ENCODE results near the gene EML6. TPM values are rescaled to one million over a fixed set of nuclear protein-coding genes. Genes with fewer than 3 reads are reported as not detected.

Gene EML6
- total and polyA plus RNA-seq, 2 of the 13 experiments (the other 11 are each of a cell fraction or from before 2014, with no cell fraction given), result 17.2 to 32.4 TPM

DNA sequence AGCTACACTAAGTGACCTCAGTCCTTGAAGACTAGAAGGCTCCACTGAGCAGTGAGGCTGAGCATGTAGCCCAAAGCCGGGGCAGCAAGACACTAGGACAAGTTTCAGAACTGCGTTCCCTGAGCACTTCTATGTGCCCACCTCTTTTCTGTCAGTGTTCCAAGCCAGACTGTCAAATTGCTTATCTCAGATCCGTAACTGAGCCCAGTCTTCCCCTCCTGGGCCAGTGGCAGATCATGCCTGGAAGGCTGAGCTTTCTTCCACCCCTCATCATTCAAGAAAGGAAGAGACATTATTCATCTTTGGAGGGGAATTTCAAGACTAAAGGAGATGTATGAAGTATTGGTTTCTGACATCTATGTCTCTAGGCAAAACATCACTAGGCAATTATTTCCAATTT, 49.8 kb downstream of the EML6 start (continued):
- TF ChIP-seq, protein P1, sequence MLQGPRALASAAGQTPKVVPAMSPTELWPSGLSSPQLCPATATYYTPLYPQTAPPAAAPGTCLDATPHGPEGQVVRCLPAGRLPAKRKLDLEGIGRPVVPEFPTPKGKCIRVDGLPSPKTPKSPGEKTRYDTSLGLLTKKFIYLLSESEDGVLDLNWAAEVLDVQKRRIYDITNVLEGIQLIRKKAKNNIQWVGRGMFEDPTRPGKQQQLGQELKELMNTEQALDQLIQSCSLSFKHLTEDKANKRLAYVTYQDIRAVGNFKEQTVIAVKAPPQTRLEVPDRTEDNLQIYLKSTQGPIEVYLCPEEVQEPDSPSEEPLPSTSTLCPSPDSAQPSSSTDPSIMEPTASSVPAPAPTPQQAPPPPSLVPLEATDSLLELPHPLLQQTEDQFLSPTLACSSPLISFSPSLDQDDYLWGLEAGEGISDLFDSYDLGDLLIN (CRISPR knock-in tag; IDR thresholded peaks at IDR 0.05; ENCODE audit: borderline replicate concordance), result no peak
- TF ChIP-seq ZC3H4 (CRISPR knock-in tag; IDR thresholded peaks at IDR 0.05; ENCODE audit: borderline replicate concordance) (no peak), EED (CRISPR knock-in tag; IDR thresholded peaks at IDR 0.05) (no peak), ZNF569 (CRISPR knock-in tag; IDR thresholded peaks at IDR 0.05; ENCODE audit: borderline replicate concordance) (no peak), ZNF850 (CRISPR knock-in tag; conservative IDR thresholded peaks at IDR 0.05) (no peak), RORA (CRISPR knock-in tag; IDR thresholded peaks at IDR 0.05) (no peak)
- TF ChIP-seq, protein P2, sequence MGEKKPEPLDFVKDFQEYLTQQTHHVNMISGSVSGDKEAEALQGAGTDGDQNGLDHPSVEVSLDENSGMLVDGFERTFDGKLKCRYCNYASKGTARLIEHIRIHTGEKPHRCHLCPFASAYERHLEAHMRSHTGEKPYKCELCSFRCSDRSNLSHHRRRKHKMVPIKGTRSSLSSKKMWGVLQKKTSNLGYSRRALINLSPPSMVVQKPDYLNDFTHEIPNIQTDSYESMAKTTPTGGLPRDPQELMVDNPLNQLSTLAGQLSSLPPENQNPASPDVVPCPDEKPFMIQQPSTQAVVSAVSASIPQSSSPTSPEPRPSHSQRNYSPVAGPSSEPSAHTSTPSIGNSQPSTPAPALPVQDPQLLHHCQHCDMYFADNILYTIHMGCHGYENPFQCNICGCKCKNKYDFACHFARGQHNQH (CRISPR knock-in tag; IDR thresholded peaks at IDR 0.05), result no peak

DNA sequence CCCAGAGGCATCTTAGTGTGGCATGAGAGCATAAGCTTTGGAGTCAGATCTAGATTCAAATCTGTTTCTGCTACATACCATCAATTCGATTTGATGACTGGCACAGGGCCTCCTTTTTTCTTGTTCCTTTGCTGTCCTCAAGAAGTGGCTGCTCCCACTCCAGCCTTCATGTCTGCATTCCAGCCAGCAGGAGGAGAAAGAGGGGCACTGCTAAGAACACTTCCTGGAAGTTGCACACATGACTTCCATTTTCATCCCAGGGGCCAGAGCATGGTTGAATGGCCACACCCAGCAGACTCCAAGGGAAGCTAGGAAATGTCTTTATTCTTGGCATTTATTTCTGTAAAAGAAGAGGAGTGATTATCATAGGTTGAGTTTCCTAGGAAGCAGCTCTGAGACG, 50.4 kb downstream of the EML6 start:
- POLR2A ChIA-PET, result no interaction called here
- Histone ChIP-seq H3K36me3 (replicated peaks in 1 of 2; ENCODE audit: control insufficient read depth in 1 of 2, insufficient read depth in 2 of 2, low read length in 2 of 2) (no peaks in the 10 kb centered on the region), H3K79me2 (ENCODE audit: insufficient read depth, low read length) (no peaks in the 10 kb centered on the region), H2AFZ (ENCODE audit: low read length) (no peak overlapping the region), H3K9me3 (ENCODE audit: low read length) (peaks cover 14% of the 10 kb centered on the region), H4K20me1 (ENCODE audit: insufficient read depth, low read length) (no peaks in the 10 kb centered on the region), H3K4me3 (replicated peaks in 1 of 3; ENCODE audit: insufficient read depth in 1 of 3, low read depth in 2 of 3, low read length in 3 of 3) (no peak overlapping the region), H3K9ac (ENCODE audit: insufficient read depth, low read depth, low read length) (no peak overlapping the region), H3K27me3 (ENCODE audit: control insufficient read depth in 1 of 2, insufficient read depth in 2 of 2, low read length in 2 of 2) (no peaks in the 10 kb centered on the region), H3K4me1 (ENCODE audit: insufficient read depth, low read length) (no peaks in the 10 kb centered on the region), H3K4me2 (ENCODE audit: low read depth, low read length) (no peak overlapping the region), H3K27ac (ENCODE audit: extremely low read length, insufficient read depth, low read length) (no peak overlapping the region)
- ATAC-seq (peak; percentile 67), FAIRE-seq (no peak), DNase-seq (ENCODE audit: low spot score) (no peak)
- 68% methylated on average over 2 of the region's 2 CpGs for WGBS (ENCODE audit: low lambda C conversion rate)
- in situ Hi-C loops (cut with HindIII; ENCODE audit: extremely low pct_ligation_motif_present, low pct_unique_long_range_greater_than_20kb), result no loop called here
- CTCF ChIA-PET (ENCODE audit: low intra/inter-chr PET ratio, low total read pairs), result no interaction called here
- intact Hi-C loops (cut with micrococcal nuclease; ENCODE audit: unreplicated experiment), result no loop called here
- BruUV-seq (replicated peaks), result no TSS peak
- no peak for TF ChIP-seq ZNF101 (CRISPR knock-in tag; IDR thresholded peaks at IDR 0.05; ENCODE audit: borderline replicate concordance, low read depth)
- TF ChIP-seq TBP (CRISPR knock-in tag; IDR thresholded peaks at IDR 0.05), result no peak
- no peak for TF ChIP-seq ZNF782 (CRISPR knock-in tag; IDR thresholded peaks at IDR 0.05; ENCODE audit: borderline replicate concordance)
- no peak for TF ChIP-seq ELF4 (CRISPR knock-in tag; IDR thresholded peaks at IDR 0.05; ENCODE audit: borderline replicate concordance)
- no peak for TF ChIP-seq ZNF724P (CRISPR knock-in tag; IDR thresholded peaks at IDR 0.05; ENCODE audit: borderline replicate concordance)
- no peak for TF ChIP-seq ZNF17 (CRISPR knock-in tag; IDR thresholded peaks at IDR 0.05)
- no peak for TF ChIP-seq HDAC6 (IDR thresholded peaks at IDR 0.05; ENCODE audit: low read depth, low read length)
- no peak for TF ChIP-seq TBX2 (CRISPR knock-in tag; IDR thresholded peaks at IDR 0.05; ENCODE audit: borderline replicate concordance)
- TF ChIP-seq, protein P3, sequence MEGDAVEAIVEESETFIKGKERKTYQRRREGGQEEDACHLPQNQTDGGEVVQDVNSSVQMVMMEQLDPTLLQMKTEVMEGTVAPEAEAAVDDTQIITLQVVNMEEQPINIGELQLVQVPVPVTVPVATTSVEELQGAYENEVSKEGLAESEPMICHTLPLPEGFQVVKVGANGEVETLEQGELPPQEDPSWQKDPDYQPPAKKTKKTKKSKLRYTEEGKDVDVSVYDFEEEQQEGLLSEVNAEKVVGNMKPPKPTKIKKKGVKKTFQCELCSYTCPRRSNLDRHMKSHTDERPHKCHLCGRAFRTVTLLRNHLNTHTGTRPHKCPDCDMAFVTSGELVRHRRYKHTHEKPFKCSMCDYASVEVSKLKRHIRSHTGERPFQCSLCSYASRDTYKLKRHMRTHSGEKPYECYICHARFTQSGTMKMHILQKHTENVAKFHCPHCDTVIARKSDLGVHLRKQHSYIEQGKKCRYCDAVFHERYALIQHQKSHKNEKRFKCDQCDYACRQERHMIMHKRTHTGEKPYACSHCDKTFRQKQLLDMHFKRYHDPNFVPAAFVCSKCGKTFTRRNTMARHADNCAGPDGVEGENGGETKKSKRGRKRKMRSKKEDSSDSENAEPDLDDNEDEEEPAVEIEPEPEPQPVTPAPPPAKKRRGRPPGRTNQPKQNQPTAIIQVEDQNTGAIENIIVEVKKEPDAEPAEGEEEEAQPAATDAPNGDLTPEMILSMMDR (CRISPR knock-in tag; IDR thresholded peaks at IDR 0.05), result peak; percentile 36
- no peak for TF ChIP-seq GABPB1 (CRISPR knock-in tag; IDR thresholded peaks at IDR 0.05)
- TF ChIP-seq ZNF441 (CRISPR knock-in tag; IDR thresholded peaks at IDR 0.05; ENCODE audit: borderline replicate concordance), result no peak
- no peak for TF ChIP-seq ZNF138 (CRISPR knock-in tag; IDR thresholded peaks at IDR 0.05; ENCODE audit: low read depth)
- no peak for TF ChIP-seq GABPA (IDR thresholded peaks at IDR 0.05; ENCODE audit: low read depth, low read length)
- no peak for TF ChIP-seq GABPA (CRISPR knock-in tag; IDR thresholded peaks at IDR 0.05; ENCODE audit: low read depth)
- no peak for TF ChIP-seq BORCS8-MEF2B (CRISPR knock-in tag; IDR thresholded peaks at IDR 0.05)
- peak; percentile 49; the same call in 1 of the 2 replicates for TF ChIP-seq POGZ (CRISPR knock-in tag; IDR thresholded peaks at IDR 0.05)
